ENCODE measurements around the gene RIPPLY2.
"Not testable (repeated sequence)": the region's sequence is repeated elsewhere in the genome, so short reads cannot be mapped to it uniquely, and the experiment has no call there.

RIPPLY2 gene, protein sequence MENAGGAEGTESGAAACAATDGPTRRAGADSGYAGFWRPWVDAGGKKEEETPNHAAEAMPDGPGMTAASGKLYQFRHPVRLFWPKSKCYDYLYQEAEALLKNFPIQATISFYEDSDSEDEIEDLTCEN

GRCh38 chr6:83853178-83854000, at the start of gene RIPPLY2:
Gene RIPPLY2, plus strand, starts transcription at chr6:83853360. Its CDS starts 57 bp downstream, at chr6:83853417.
- no peak for DNase-seq

- DNase-seq = not testable (repeated sequence)
These were observed 49.7 kb upstream of the RIPPLY2 start for GRCh38 chr6:83803492-83803891.

DNA sequence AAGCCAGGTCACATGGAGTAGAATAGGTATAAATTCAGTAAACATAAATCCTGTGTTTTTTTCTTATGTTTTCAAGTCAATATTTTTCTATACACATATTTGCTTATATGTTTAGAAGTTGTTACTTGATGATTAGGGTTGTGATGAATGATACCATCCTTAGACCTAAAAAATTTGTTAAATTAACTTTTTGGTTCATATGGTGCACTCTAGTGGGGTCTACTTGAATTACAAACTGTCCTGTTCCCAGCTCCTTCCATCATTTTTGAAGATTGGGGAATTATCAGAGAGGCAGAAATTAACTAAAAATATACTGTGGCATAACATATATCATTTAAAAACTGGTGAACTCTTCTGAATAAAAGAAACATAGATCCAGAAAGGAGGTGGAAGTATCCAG, 48.3 kb upstream of the RIPPLY2 start:
- DNase-seq = no peak

DNA sequence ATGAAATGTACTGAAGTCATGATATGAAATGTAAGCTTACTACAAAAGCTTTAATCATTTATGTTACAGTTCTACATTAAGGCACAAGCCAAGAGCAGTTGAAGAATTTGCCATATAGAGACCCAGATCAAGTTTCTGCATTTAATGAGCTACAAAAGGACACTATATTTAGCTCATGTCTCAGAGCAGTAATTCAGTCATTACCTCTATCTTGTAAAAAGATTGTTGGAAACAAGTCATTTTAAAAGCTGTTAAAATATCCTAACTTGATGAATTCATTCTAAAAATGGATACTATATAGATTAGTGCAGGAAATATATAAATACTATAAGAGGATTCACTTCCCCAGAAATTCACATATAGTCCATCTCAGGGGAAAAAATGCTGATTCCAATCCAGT, 45.2 kb upstream of the RIPPLY2 start:
- no peak for DNase-seq

DNA sequence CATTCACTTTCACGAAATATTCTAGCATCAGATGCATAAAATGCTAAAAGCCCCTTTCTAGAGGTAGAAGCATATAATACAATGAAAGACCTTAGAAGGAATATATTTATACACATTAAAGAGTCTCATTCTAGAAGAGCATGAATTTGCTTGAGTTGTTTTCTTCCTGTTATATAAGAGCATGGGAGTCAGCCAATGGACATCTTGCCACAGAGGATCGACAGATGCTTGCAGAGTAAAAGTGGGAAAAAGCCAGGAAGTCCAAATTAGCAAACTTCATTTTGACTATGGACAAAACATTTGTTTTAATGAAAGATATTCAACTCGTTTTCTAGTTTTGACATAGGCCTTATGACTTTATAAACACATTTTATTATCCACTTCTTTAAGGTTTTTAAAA, 44.2 kb upstream of the RIPPLY2 start:
- no peak for DNase-seq

DNA sequence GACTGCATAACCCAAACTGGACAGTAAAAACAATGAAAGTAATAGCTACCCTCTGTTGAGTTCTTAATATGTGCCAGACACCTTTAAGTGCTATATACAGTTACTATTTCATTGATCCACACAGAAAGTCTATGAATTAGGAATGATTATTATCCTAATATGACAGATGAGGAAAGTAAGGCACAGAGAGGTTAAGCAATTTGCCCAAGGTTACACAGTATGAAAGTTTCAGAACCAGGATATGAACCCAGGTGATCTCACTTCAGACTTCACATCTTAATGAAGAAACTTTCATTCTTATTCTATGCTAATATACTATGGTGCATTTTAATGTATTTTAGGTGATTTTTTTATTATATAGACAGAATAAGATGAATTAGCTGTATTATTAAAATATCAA, 40.6 kb upstream of the RIPPLY2 start:
- no peak for DNase-seq

DNA sequence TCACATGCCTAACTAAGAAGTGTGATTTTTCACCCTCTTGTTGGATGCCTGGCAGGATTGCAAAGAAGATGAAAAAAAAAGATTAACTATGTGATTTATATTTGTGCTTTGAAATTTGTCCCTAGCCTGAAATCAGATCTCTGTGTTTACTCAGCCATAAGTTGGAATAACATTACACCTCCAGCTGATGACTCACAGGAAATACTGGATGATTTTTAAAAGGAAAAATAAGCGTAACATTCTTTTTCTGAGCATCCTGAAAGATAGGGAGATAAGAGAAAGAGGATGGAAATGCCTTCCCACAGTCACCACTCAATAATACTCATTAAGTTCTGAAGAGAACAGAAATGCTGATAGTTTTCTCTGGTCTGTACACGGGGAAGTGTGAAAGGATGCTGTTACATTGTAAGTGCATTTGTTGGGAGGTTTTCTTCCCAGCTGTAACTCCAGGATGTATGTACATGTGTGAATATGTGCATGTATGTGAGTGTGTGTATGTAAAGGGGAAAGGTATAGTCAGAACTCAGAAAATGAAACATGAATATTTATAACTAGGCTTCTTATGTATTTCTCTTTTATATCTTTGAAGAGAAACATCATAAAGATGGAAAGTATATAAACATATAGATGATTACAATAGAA, 37.4 kb upstream of the RIPPLY2 start:
- no peak for DNase-seq

- DNase-seq = no peak
These were observed 30.5 kb upstream of the RIPPLY2 start for GRCh38 chr6:83822629-83823169.

GRCh38 chr6:83824388-83824801, 28.8 kb upstream of the RIPPLY2 start:
- DNase-seq = no peak

DNA sequence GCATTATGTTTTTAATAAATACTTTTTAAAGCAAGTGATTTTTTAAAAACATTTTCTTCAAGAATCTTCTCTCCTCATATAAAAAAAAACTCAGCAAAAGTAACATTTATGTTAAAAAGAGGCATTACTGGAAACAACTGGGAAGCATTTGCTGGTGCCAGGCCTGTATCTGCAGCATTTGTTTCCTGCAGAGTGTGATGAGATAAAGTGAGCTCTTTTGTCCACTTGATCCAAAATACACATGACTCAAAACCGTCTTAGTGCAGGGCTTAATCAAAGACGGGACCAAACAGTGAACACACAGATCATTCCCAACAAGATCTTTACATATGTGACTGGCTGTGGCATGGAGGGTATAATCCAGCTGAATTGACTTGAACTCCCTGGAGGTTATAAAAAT, 28.3 kb upstream of the RIPPLY2 start:
- DNase-seq = no peak

GRCh38 chr6:83827050-83827449, 26.1 kb upstream of the RIPPLY2 start:
- no peak for DNase-seq

DNA sequence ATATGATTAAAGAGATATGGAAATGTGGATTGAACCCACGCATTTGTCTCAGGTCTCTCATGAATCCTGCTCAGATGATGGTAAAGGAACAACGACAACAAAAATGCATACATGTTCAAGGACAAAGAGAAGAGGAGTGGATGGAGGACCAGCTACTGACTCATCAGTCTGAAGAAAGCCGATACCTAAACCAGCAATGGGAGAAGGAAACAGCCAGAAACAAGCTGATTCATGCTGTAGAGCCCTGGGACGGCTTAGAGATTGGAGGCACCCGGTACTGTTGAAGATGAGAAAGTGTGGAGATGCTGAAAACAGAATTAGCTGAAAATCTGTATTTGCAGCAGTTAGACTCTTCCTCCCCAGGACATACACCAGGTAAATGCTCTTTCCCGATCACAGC, 14.4 kb upstream of the RIPPLY2 start:
- DNase-seq = no peak

DNA sequence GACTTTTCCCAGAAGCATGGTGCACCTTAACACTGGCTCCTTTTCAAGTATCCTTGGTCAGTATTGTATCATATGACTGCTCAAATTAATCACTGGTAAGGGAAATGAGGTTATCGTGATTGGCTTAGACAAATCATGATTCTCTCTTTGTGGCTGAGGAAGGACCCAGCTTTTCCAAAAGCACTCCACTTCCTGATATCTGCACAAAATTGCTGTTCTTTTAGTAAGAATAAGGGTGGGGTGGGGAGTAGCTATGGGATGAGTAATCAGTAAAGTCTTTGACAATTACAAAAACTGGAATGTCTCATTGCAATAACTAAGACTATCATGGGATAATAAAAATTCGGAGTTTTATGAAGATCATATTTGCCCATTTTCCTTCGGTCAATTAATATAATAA, 9.0 kb upstream of the RIPPLY2 start:
- no peak for DNase-seq

- DNase-seq = no peak
These were observed 6.9 kb upstream of the RIPPLY2 start for GRCh38 chr6:83846291-83846690.

DNA sequence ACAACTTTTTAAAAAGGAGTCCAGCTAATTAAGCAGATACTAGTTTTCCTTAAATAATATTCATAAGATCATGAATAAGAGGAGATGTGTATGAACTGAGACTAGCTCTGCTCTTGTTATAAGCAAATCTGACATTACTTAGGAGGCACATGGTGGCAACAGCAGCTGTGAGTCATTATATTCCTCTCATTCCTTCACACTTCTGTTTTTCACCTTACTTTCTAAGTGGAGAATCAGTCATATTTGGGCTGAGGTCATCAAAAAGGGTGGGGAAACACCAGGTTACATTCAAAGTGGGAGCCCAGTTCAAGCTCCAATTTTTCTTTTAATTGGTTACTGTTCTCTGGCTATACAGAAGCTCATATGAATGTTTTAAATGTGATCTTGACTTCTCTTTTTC, 6.0 kb upstream of the RIPPLY2 start:
- no peak for DNase-seq

- DNase-seq = no peak
These were observed 4.0 kb upstream of the RIPPLY2 start for GRCh38 chr6:83849127-83849526.

DNA sequence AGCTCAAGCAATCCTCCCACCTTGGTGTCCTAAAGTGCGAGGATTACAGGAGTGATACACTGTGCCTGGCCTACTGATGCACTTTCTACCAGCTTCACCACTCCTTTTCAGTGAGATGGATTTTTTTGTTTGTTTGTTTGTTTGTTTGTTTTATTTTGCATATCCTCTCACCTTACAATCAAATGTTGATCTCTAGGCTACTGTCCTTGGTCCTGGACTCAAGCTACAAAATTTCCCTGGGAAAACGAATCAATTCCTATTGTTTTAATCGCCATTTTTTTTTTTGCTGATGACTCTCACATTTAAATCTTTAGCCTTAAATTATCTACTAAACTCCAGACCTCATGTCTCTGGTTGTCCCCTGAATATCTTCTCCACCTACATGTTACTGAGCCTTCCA, 3.5 kb upstream of the RIPPLY2 start:
- DNase-seq = no peak

GRCh38 chr6:83852528-83853177, 507 bp upstream of the RIPPLY2 start:
- no peak for DNase-seq

DNA sequence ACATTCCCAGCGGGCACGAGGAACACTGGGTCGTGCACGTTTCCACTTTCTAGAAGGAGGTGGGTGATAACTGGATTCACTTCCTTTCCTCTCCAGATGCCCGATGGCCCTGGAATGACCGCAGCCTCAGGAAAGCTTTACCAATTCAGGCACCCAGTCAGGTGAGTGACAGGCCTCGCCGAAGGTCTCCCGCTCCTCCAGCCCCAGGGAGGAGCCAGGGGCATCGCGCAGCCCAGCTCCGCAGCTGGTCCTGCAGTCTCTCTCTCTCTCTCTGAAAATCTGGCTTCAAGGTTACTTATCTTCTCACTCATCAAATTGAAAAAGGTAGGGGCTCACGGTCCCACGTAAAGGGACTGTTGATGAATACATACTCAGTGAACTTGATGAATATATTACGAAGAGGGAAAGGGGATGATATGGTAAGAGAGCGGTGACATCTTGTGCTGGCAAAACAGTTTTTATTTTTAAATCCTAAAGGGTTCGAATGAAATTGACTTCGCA, 891 bp downstream of the RIPPLY2 start:
- no peak for DNase-seq

GRCh38 chr6:83854766-83855165, 1.6 kb downstream of the RIPPLY2 start:
- DNase-seq = no peak

GRCh38 chr6:83859410-83860358, 6.5 kb downstream of the RIPPLY2 start, which contains the start of gene CYB5R4:
Gene CYB5R4, plus strand, starts transcription at chr6:83859689. Its CDS starts 94 bp downstream, at chr6:83859783.
- peak; percentile 8 for DNase-seq

- no peak for DNase-seq
These were observed 7.2 kb downstream of the RIPPLY2 start for GRCh38 chr6:83860359-83860755.
